GM23248 (cell line): ENCODE data around the gene PPFIA1. TPM values are rescaled to one million over a fixed set of nuclear protein-coding genes. Genes with fewer than 3 reads are reported as not detected.

Experiments
- DNase-seq: peaks from one replicate; pipeline ENCODE4 v3.0.0-alpha.2; 2015
- H2AFZ ChIP-seq: fragments of 200-600 bp; sonication (generic); 2 replicates; pipeline ENCODE4 v1.6.1; 2016; ENCODE audit warnings: antibody characterized with exemption
- H3F3A ChIP-seq: fragments of 200-600 bp; sonication (generic); 2 replicates; pipeline ENCODE4 v1.6.1; 2016; ENCODE audit warnings: mild to moderate bottlenecking, antibody characterized with exemption, mixed run types; ENCODE audit not compliant: insufficient read depth
- H3K27ac ChIP-seq: fragments of 200-600 bp; sonication (generic); 2 replicates; pipeline ENCODE4 v1.5.1; 2016; ENCODE audit warnings: mild to moderate bottlenecking
- H3K27me3 ChIP-seq: fragments of 200-600 bp; sonication (generic); replicated peaks from 2 replicates; pipeline ENCODE4 v1.6.1; 2016; ENCODE audit warnings: mild to moderate bottlenecking; ENCODE audit not compliant: insufficient read depth
- H3K36me3 ChIP-seq: fragments of 200-600 bp; sonication (generic); 2 replicates; pipeline ENCODE4 v1.6.1; 2016; ENCODE audit warnings: low read depth, mild to moderate bottlenecking
- H3K4me1 ChIP-seq: fragments of 200-600 bp; sonication (generic); 2 replicates; pipeline ENCODE4 v1.6.1; 2016; ENCODE audit warnings: mild to moderate bottlenecking; ENCODE audit not compliant: insufficient read depth
- H3K4me2 ChIP-seq: fragments of 200-600 bp; sonication (generic); one replicate; pipeline ENCODE4 v1.6.1; 2016; ENCODE audit warnings: mild to moderate bottlenecking; ENCODE audit not compliant: unreplicated experiment
- H3K4me3 ChIP-seq: fragments of 200-600 bp; sonication (generic); 2 replicates; pipeline ENCODE4 v1.5.1; 2016; ENCODE audit warnings: mild to moderate bottlenecking
- H3K79me2 ChIP-seq: fragments of 200-600 bp; sonication (generic); 2 replicates; pipeline ENCODE4 v1.6.1; 2016; ENCODE audit warnings: mild to moderate bottlenecking; ENCODE audit not compliant: insufficient read depth
- H3K9ac ChIP-seq: fragments of 200-600 bp; sonication (generic); 2 replicates; pipeline ENCODE4 v1.6.1; 2016; ENCODE audit warnings: mild to moderate bottlenecking
- H3K9me2 ChIP-seq: fragments of 200-600 bp; sonication (generic); 2 replicates; pipeline ENCODE4 v1.6.1; 2016; ENCODE audit warnings: mixed run types, mild to moderate bottlenecking, moderate library complexity; ENCODE audit not compliant: insufficient read depth
- H3K9me3 ChIP-seq: fragments of 200-600 bp; sonication (generic); one replicate; pipeline ENCODE4 v1.6.1; 2017; ENCODE audit warnings: low read depth
- H4K20me1 ChIP-seq: fragments of 200-600 bp; sonication (generic); 2 replicates; pipeline ENCODE4 v1.6.0; 2016; ENCODE audit not compliant: insufficient read depth
- EZH2 ChIP-seq: fragments of 200-600 bp; sonication (generic); IDR thresholded peaks from 2 replicates; pipeline ENCODE4 v1.6.1; 2018; ENCODE audit warnings: antibody characterized with exemption, mild to moderate bottlenecking; ENCODE audit not compliant: insufficient read depth, poor library complexity, severe bottlenecking
- EZH2phosphoT487 ChIP-seq: fragments of 200-600 bp; sonication (generic); IDR thresholded peaks from 2 replicates; pipeline ENCODE4 v1.6.1; 2018; ENCODE audit warnings: antibody characterized with exemption, moderate library complexity, mild to moderate bottlenecking, low read depth; ENCODE audit not compliant: insufficient read depth
- WGBS, 2 experiments: methylation state at CpG; one replicate each; pipeline ENCODE4 v1.1.6; 2015 to 2017; ENCODE audit warnings: low lambda C conversion rate in 2 of 2, low coverage in 1 of 2; ENCODE audit errors: missing lambda C conversion rate in 2 of 2; 5-methylcytosine and 5-hydroxymethylcytosine counted together
- in situ Hi-C: fragments of 300-500 bp; cut with MboI; formaldehyde crosslinking; loops from 2 replicates; pipeline ENCODE4 v1.15.0; 2020
- polyA plus RNA-seq: library from polyadenylated mRNA; unstranded; fragments of >200 nt; fragmentation: Nextera tagmentation; extraction: Ambion mirVana; gene quantifications from 2 replicates; pipeline ENCODE4 v1.2.1, GENCODE V29; 2016
- total RNA-seq: library from RNA; depleted of rRNA; stranded (reverse); fragments of >200 nt; shearing (Covaris generic); gene quantifications from 2 replicates; pipeline ENCODE4 v1.2.3, GENCODE V29; 2014

PPFIA1 gene
- total and polyA plus RNA-seq, 2 experiments from 2014 or later, result 22.8 to 36.9 TPM

- Histone ChIP-seq H3K9me2 (no peaks in the 10 kb centered on the region), H3K27ac (no peak overlapping the region), H3K4me2 (no peak overlapping the region), H2AFZ (no peak overlapping the region), H3K9ac (no peak overlapping the region), H3F3A (no peaks in the 10 kb centered on the region), H3K36me3 (peaks cover 31% of the 10 kb centered on the region), H4K20me1 (no peaks in the 10 kb centered on the region), H3K27me3 (no peaks in the 10 kb centered on the region), H3K9me3 (no peaks in the 10 kb centered on the region), H3K4me1 (no peaks in the 10 kb centered on the region), H3K4me3 (no peak overlapping the region), H3K79me2 (no peaks in the 10 kb centered on the region)
- no peak for DNase-seq
- in situ Hi-C loops, result no loop called here
- WGBS, 2 experiments, result 85 to 90% methylated on average over 4 of the region's 4 CpGs
- TF ChIP-seq EZH2phosphoT487, result no peak
- no peak for TF ChIP-seq EZH2
These were observed 68.1 kb downstream of the PPFIA1 start for GRCh38 chr11:70338594-70338993.

- Histone ChIP-seq H3K27me3 (no peaks in the 10 kb centered on the region), H3K79me2 (no peaks in the 10 kb centered on the region), H3K36me3 (peaks cover 31% of the 10 kb centered on the region), H4K20me1 (no peaks in the 10 kb centered on the region), H3K9ac (no peak overlapping the region), H3K9me2 (no peaks in the 10 kb centered on the region), H3K4me2 (no peak overlapping the region), H3K9me3 (no peaks in the 10 kb centered on the region), H3K4me1 (no peaks in the 10 kb centered on the region), H2AFZ (no peak overlapping the region), H3F3A (no peaks in the 10 kb centered on the region), H3K4me3 (no peak overlapping the region), H3K27ac (no peak overlapping the region)
- in situ Hi-C loops, result no loop called here
- TF ChIP-seq EZH2 (no peak), EZH2phosphoT487 (no peak)
- 91% methylated on average over 8 of the region's 8 CpGs for WGBS, 2 experiments
- no peak for DNase-seq
These were observed 68.6 kb downstream of the PPFIA1 start for GRCh38 chr11:70339066-70339465.

- DNase-seq, result no peak
- H3F3A ChIP-seq, result no peaks in the 10 kb centered on the region
- H3K4me3 ChIP-seq, result no peak overlapping the region
- H2AFZ ChIP-seq, result no peak overlapping the region
- no peak overlapping the region for H3K9ac ChIP-seq
- H3K4me2 ChIP-seq, result no peak overlapping the region
- no peaks in the 10 kb centered on the region for H3K79me2 ChIP-seq
- no peaks in the 10 kb centered on the region for H3K27me3 ChIP-seq
- H3K4me1 ChIP-seq, result no peaks in the 10 kb centered on the region
- H3K27ac ChIP-seq, result no peak overlapping the region
- TF ChIP-seq EZH2phosphoT487 (no peak), EZH2 (no peak)
- H3K9me2 ChIP-seq, result no peaks in the 10 kb centered on the region
- H3K9me3 ChIP-seq, result no peaks in the 10 kb centered on the region
- H3K36me3 ChIP-seq, result peaks cover 12% of the 10 kb centered on the region; the same call in 1 of the 2 replicates
- no peaks in the 10 kb centered on the region for H4K20me1 ChIP-seq
- in situ Hi-C loops, result no loop called here
- 85 to 90% methylated on average over 15 of the region's 15 CpGs for WGBS, 2 experiments
These were observed 71.5 kb downstream of the PPFIA1 start for GRCh38 chr11:70341881-70342429.

- 96 to 97% methylated on average over 11 of the region's 11 CpGs for WGBS, 2 experiments
- TF ChIP-seq EZH2, result no peak
- TF ChIP-seq EZH2phosphoT487, result no peak
These were observed 73.1 kb downstream of the PPFIA1 start for GRCh38 chr11:70343636-70344035.

GRCh38 chr11:70348191-70348590, 77.7 kb downstream of the PPFIA1 start:
- 92% methylated on average over 12 of the region's 12 CpGs for WGBS, 2 experiments
- TF ChIP-seq EZH2 (no peak), EZH2phosphoT487 (no peak)
- Histone ChIP-seq H4K20me1 (no peaks in the 10 kb centered on the region), H3K9me3 (no peaks in the 10 kb centered on the region), H3K27me3 (no peaks in the 10 kb centered on the region), H3K36me3 (peaks cover 15% of the 10 kb centered on the region), H3K27ac (no peak overlapping the region), H3K9ac (no peak overlapping the region), H2AFZ (no peak overlapping the region), H3K9me2 (no peaks in the 10 kb centered on the region), H3F3A (no peaks in the 10 kb centered on the region), H3K79me2 (0 out of 2 replicates have a peak, but pooled peaks cover 3% of the 10 kb centered on the region), H3K4me1 (no peaks in the 10 kb centered on the region), H3K4me3 (no peak overlapping the region), H3K4me2 (no peak overlapping the region)
- no peak for DNase-seq
- in situ Hi-C loops, result no loop called here

More at GRCh38 chr11:70343636-70344035, 73.1 kb downstream of the PPFIA1 start:
- H3K4me1 ChIP-seq, result no peaks in the 10 kb centered on the region
- no peak for DNase-seq
- no peaks in the 10 kb centered on the region for H3K27me3 ChIP-seq
- H3K9ac ChIP-seq, result no peak overlapping the region
- no peak overlapping the region for H2AFZ ChIP-seq
- no peaks in the 10 kb centered on the region for H3K9me2 ChIP-seq
- H3K79me2 ChIP-seq, result no peaks in the 10 kb centered on the region
- no peaks in the 10 kb centered on the region for H4K20me1 ChIP-seq
- no peak overlapping the region for H3K4me3 ChIP-seq
- no peak overlapping the region for H3K27ac ChIP-seq
- no peak overlapping the region for H3K4me2 ChIP-seq
- H3K36me3 ChIP-seq, result peaks cover 12% of the 10 kb centered on the region; the same call in 1 of the 2 replicates
- in situ Hi-C loops, result no loop called here
- no peaks in the 10 kb centered on the region for H3F3A ChIP-seq
- no peaks in the 10 kb centered on the region for H3K9me3 ChIP-seq
